ENCODE results near the gene MICU2. TPM values are rescaled to one million over a fixed set of nuclear protein-coding genes. Genes with fewer than 3 reads are reported as not detected.

The MICU2 gene
- total RNA-seq, 1 experiment from 2014 or later: 21.8 TPM

- Mint-ChIP-seq H3K36me3 (ENCODE audit: insufficient read depth, unreplicated experiment) (peaks cover 16% of the 10 kb centered on the region), H3K27me3 (ENCODE audit: insufficient read depth, unreplicated experiment) (no peaks in the 10 kb centered on the region), H3K4me1 (ENCODE audit: insufficient read depth, unreplicated experiment) (peaks cover 2% of the 10 kb centered on the region), H3K9me3 (ENCODE audit: unreplicated experiment) (no peaks in the 10 kb centered on the region), H3K4me3 (ENCODE audit: unreplicated experiment) (no peak overlapping the region), H3K27ac (ENCODE audit: low read depth, unreplicated experiment) (no peak overlapping the region)
- no TSS peak for BruUV-seq (replicated peaks)
- POLR2A ChIA-PET: no interaction called here
- DNase-seq (ENCODE audit: unreplicated experiment): no peak
- CTCF ChIA-PET: no interaction called here
- intact Hi-C loops (cut with micrococcal nuclease): no loop called here
- TF ChIP-seq CTCF (IDR thresholded peaks at IDR 0.05; ENCODE audit: unreplicated experiment): no peak
These were observed 87.2 kb downstream of the MICU2 start for GRCh38 chr13:21516805-21517204.

GRCh38 chr13:21511849-21512248 is 92.1 kb downstream of the MICU2 start:
- no TSS peak for BruUV-seq (replicated peaks)
- no peaks in the 10 kb centered on the region for H3K27me3 Mint-ChIP-seq (ENCODE audit: insufficient read depth, unreplicated experiment)
- intact Hi-C loops (cut with micrococcal nuclease): no loop called here
- ChIA-PET POLR2A (interaction anchor here (1.7 kb wide), 1 partner anchor 11 kb away, joined by 5 read pairs; no protein-coding TSS in a partner anchor), CTCF (interaction anchor here (0.6 kb wide), 1 partner anchor 78 kb away, joined by 4 read pairs; no protein-coding TSS in a partner anchor)
- no peak for TF ChIP-seq CTCF (IDR thresholded peaks at IDR 0.05; ENCODE audit: unreplicated experiment)
- H3K4me3 Mint-ChIP-seq (ENCODE audit: unreplicated experiment): no peak overlapping the region
- H3K4me1 Mint-ChIP-seq (ENCODE audit: insufficient read depth, unreplicated experiment): peaks cover 12% of the 10 kb centered on the region
- H3K9me3 Mint-ChIP-seq (ENCODE audit: unreplicated experiment): no peaks in the 10 kb centered on the region
- no peak overlapping the region for H3K27ac Mint-ChIP-seq (ENCODE audit: low read depth, unreplicated experiment)
- DNase-seq (ENCODE audit: unreplicated experiment): peak; percentile 21
- H3K36me3 Mint-ChIP-seq (ENCODE audit: insufficient read depth, unreplicated experiment): peaks cover 26% of the 10 kb centered on the region

- ChIA-PET CTCF (no interaction called here), POLR2A (no interaction called here)
- no peak for TF ChIP-seq CTCF (IDR thresholded peaks at IDR 0.05; ENCODE audit: unreplicated experiment)
- H3K9me3 Mint-ChIP-seq (ENCODE audit: unreplicated experiment): no peaks in the 10 kb centered on the region
- no TSS peak for BruUV-seq (replicated peaks)
- no peak overlapping the region for H3K27ac Mint-ChIP-seq (ENCODE audit: low read depth, unreplicated experiment)
- no peaks in the 10 kb centered on the region for H3K4me1 Mint-ChIP-seq (ENCODE audit: insufficient read depth, unreplicated experiment)
- peaks cover 16% of the 10 kb centered on the region for H3K36me3 Mint-ChIP-seq (ENCODE audit: insufficient read depth, unreplicated experiment)
- H3K4me3 Mint-ChIP-seq (ENCODE audit: unreplicated experiment): no peak overlapping the region
- H3K27me3 Mint-ChIP-seq (ENCODE audit: insufficient read depth, unreplicated experiment): no peaks in the 10 kb centered on the region
- intact Hi-C loops (cut with micrococcal nuclease): no loop called here
- no peak for DNase-seq (ENCODE audit: unreplicated experiment)
These were observed 99.6 kb downstream of the MICU2 start for GRCh38 chr13:21504379-21504778.

- Mint-ChIP-seq H3K4me1 (ENCODE audit: insufficient read depth, unreplicated experiment) (no peaks in the 10 kb centered on the region), H3K4me3 (ENCODE audit: unreplicated experiment) (no peak overlapping the region), H3K9me3 (ENCODE audit: unreplicated experiment) (no peaks in the 10 kb centered on the region), H3K27ac (ENCODE audit: low read depth, unreplicated experiment) (no peak overlapping the region), H3K36me3 (ENCODE audit: insufficient read depth, unreplicated experiment) (peaks cover 15% of the 10 kb centered on the region), H3K27me3 (ENCODE audit: insufficient read depth, unreplicated experiment) (no peaks in the 10 kb centered on the region)
- no peak for TF ChIP-seq CTCF (IDR thresholded peaks at IDR 0.05; ENCODE audit: unreplicated experiment)
- intact Hi-C loops (cut with micrococcal nuclease): no loop called here
- DNase-seq (ENCODE audit: unreplicated experiment): no peak
- BruUV-seq (replicated peaks): no TSS peak
- CTCF ChIA-PET: no interaction called here
- POLR2A ChIA-PET: no interaction called here
These were observed 102.3 kb downstream of the MICU2 start for GRCh38 chr13:21501686-21502085.
